Measurements from ENCODE around the gene CYP4B1.

Gene CYP4B1

GRCh38 chr1:46797696-46798470 is 963 bp upstream of the CYP4B1 start:
- no peak for DNase-seq

- DNase-seq, result no peak
These were observed 1.9 kb downstream of the CYP4B1 start for GRCh38 chr1:46800742-46801141.

GRCh38 chr1:46801323-46802055 is 2.6 kb downstream of the CYP4B1 start:
- DNase-seq, result no peak

DNA sequence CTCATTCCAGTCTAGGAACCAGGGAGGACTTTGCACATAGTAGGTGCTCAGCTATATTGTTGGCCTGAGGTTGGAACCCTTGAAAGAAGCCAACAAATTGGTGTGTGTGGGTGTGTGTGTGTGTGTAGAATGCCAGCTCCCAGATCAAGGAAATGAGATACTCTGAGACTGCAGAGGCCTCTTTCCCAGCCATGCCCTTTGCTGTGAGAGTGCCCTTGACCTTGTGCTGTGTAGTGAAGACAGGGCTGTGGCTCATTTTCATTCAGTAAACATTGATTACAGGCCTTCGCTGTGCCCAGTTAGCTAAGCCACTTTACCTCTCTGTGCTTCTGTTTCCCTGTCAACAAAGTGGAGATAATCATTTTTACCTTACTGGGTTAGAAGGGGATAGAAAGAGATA is 3.2 kb downstream of the CYP4B1 start:
- no peak for DNase-seq

GRCh38 chr1:46802901-46803574 is 4.2 kb downstream of the CYP4B1 start:
- no peak for DNase-seq

- DNase-seq, result no peak
These were observed 5.4 kb downstream of the CYP4B1 start for GRCh38 chr1:46804027-46804889.

- no peak for DNase-seq
These were observed 6.1 kb downstream of the CYP4B1 start for GRCh38 chr1:46804926-46805325.

GRCh38 chr1:46805755-46806154 is 6.9 kb downstream of the CYP4B1 start:
- DNase-seq, result no peak

DNA sequence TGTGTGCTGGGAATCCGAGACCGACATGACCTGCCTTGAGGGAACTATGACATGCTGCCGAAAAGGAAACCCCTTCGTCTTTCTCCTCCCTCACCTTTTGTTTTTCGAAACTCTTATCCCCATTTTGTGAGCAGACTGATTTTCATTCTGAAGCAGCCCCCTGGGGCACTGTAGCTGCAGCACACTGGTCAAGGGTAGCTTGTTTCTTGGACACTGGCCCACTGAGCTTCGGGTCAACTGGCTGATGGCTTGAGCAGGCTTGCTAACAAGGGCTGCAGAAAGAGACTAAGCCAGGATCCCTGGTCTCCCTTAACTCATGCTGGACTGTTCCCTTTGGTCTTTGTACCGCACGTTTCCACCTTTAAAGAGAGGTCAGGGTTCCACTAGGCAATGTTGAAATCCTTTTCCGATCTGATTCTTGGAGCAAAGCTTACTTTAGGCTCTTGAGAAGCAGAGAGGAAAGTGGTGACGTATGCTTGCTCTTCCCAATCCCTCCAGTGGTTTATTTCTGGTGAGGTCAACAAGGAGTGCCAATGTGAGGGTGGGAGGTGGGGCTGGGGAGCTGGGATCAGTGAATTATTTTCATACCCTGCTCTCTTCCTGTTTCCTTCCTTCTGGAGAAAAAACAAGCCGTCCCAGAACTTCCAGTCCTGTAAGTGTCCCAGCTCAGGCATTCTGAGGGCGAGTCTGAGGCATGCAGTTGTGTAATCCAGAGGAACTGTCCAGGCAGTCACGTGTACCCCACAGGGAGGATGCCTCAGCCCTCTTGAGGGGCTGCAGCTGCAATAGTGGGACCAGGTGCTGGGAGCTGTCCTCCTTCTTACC is 7.6 kb downstream of the CYP4B1 start:
- no peak for DNase-seq

- DNase-seq, result no peak
These were observed 8.5 kb downstream of the CYP4B1 start for GRCh38 chr1:46807046-46807972.

- no peak for DNase-seq
These were observed 10.2 kb downstream of the CYP4B1 start for GRCh38 chr1:46809071-46809470.

DNA sequence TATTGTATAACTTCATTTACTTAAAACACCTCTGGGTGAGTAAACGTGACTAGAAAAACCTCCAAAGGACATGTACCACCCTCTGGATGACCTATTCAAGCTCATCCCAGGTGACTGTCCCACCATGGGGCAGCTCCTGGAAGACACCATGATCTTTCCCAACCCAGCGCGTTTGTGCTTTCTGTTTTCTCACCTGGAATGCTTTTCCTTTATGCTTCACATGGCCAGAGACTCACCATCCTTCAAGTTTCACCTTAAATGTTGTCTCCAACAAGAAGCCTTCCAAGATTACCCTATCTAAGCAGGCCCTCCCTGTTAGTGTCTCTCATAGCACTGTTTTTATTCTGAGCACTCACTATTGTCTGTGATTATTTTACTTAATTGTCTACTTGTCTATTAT is 11.1 kb downstream of the CYP4B1 start:
- DNase-seq, result no peak

DNA sequence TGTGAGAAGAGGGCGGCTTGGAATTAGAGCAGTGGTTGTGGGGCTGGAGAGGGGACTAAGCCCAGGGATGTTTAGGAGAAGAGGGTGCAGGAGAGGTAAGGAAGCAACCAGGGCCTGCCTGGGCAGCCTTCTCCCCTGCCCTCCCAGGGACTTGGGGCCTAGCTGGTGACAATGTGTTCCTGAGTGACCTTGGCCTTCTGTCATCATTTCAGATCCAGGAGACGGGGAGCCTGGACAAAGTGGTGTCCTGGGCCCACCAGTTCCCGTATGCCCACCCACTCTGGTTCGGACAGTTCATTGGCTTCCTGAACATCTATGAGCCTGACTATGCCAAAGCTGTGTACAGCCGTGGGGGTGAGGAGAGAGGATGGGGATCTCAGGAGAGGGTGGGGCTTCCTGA is 11.8 kb downstream of the CYP4B1 start:
- DNase-seq, result no peak

DNA sequence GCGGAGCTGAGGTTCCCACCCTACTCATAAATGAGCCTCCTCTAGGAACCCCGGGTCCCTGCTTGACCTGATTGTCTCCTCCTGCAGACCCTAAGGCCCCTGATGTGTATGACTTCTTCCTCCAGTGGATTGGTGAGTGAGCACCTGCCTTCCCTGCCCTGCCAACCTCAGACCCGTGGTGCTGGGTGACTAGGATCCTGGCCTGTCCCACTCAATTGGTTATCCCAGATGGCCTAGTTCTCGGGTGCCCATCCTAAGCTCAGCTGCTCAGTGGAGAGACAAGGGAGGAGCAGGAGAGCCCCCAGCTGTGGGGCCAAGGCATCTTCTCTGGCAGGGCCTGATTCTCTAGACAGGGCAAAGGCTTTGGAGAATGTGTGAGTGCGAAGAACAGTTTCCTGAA is 12.2 kb downstream of the CYP4B1 start:
- no peak for DNase-seq

GRCh38 chr1:46812065-46812963 is 13.5 kb downstream of the CYP4B1 start:
- no peak for DNase-seq

GRCh38 chr1:46812996-46813857 is 14.4 kb downstream of the CYP4B1 start:
- DNase-seq, result no peak

DNA sequence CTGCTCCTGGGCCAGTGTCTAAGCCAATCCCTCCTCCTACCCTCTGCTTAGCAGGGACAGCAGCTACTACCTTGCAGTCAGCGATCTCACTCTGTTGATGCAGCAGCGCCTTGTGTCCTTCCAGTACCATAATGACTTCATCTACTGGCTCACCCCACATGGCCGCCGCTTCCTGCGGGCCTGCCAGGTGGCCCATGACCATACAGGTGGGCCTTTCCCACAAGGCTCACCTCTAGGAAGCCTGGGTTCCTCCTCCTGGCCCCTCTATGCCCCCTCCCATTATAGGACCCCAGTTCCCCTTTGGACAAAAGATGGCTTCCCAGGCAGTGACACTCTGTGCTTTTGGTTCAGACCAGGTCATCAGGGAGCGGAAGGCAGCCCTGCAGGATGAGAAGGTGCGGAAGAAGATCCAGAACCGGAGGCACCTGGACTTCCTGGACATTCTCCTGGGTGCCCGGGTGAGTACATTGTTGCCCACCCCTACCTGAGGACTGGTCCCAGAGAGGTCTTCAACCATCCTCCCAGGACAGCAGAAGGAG is 15.1 kb downstream of the CYP4B1 start:
- DNase-seq, result no peak

- no peak for DNase-seq
These were observed 16.3 kb downstream of the CYP4B1 start for GRCh38 chr1:46815133-46815532.
